GM13976 (cell line): ENCODE results near the gene CSHL1.
A peak's percentile ranks its signal among the peaks of the same experiment; 100 is the strongest.
"Not testable (repeated sequence)": the region's sequence is repeated elsewhere in the genome, so short reads cannot be mapped to it uniquely, and the experiment has no call there.

ENCODE experiments used
- DNase-seq: peaks from one replicate; pipeline ENCODE4 v3.0.0; 2012; ENCODE audit warnings: low spot score
- in situ Hi-C: fragments of 300-500 bp; cut with MboI; formaldehyde crosslinking; loops from one replicate; pipeline ENCODE4 v1.12.0; 2022; ENCODE audit warnings: low sequenced_read_pairs, mixed read lengths, inconsistent platforms; ENCODE audit not compliant: unreplicated experiment
- TF ChIP-seq, protein P1 (sequence below): IDR thresholded peaks from 2 replicates; pipeline ENCODE4 v1.5.1; 2012; ENCODE audit warnings: borderline replicate concordance, mild to moderate bottlenecking; ENCODE audit not compliant: insufficient read depth; ENCODE audit errors: extremely low read depth, missing control alignments, control extremely low read depth

The CSHL1 gene

GRCh38 chr17:63919311-63919723, 8.3 kb upstream of the CSHL1 start:
- peak; percentile 88 for DNase-seq
- TF ChIP-seq, protein P1, sequence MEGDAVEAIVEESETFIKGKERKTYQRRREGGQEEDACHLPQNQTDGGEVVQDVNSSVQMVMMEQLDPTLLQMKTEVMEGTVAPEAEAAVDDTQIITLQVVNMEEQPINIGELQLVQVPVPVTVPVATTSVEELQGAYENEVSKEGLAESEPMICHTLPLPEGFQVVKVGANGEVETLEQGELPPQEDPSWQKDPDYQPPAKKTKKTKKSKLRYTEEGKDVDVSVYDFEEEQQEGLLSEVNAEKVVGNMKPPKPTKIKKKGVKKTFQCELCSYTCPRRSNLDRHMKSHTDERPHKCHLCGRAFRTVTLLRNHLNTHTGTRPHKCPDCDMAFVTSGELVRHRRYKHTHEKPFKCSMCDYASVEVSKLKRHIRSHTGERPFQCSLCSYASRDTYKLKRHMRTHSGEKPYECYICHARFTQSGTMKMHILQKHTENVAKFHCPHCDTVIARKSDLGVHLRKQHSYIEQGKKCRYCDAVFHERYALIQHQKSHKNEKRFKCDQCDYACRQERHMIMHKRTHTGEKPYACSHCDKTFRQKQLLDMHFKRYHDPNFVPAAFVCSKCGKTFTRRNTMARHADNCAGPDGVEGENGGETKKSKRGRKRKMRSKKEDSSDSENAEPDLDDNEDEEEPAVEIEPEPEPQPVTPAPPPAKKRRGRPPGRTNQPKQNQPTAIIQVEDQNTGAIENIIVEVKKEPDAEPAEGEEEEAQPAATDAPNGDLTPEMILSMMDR = peak; percentile 90
- in situ Hi-C loops = loop anchor here (10.0 to 25.0 kb wide), 3 partner anchors 105 to 368 kb away; partner anchors contain the start of genes ERN1 and ICAM2

- in situ Hi-C loops = loop anchor here (10.0 to 25.0 kb wide), 3 partner anchors 106 to 368 kb away; partner anchors contain the start of genes ERN1 and ICAM2
- not testable (repeated sequence) for DNase-seq
Measured at GRCh38 chr17:63918789-63919305, 7.8 kb upstream of the CSHL1 start, which contains the start of gene GH1. Gene GH1, minus strand, starts transcription at chr17:63918839. Its CDS starts 63 bp downstream, at chr17:63918776.

DNA sequence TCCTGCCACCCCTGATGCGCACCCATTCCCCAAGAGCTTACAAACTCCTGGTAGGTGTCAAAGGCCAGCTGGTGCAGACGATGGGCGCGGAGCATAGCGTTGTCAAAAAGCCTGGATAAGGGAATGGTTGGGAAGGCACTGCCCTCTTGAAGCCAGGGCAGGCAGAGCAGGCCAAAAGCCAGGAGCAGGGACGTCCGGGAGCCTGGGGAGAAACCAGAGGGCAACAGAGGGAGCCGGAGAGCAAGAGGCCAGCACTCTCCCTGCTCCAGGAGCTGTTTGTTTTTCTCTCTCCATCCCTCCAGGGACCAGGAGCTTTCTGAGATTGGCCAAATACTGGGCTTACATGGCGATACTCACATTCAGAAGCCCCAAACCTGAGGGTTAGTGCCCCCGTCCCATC, 7.2 kb upstream of the CSHL1 start:
- in situ Hi-C loops = loop anchor here (10.0 to 25.0 kb wide), 3 partner anchors 106 to 369 kb away; partner anchors contain the start of genes ERN1 and ICAM2
- no peak for DNase-seq
- TF ChIP-seq, protein P1 = no peak

DNA sequence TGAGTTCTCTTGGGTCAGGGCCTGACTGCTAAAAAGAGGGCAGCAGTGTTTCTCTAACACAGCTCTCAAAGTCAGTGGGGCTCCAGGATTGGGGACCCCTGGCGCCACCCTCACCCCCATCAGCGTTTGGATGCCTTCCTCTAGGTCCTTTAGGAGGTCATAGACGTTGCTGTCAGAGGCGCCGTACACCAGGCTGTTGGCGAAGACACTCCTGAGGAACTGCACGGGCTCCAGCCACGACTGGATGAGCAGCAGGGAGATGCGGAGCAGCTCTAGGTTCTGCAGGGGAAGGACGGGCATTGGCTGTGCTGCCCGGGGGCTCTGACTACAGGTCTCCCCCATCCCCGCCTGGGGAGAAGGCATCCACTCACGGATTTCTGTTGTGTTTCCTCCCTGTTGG, 6.6 kb upstream of the CSHL1 start:
- TF ChIP-seq, protein P1 = no peak
- in situ Hi-C loops = loop anchor here (10.0 to 25.0 kb wide), 3 partner anchors 107 to 370 kb away; partner anchors contain the start of genes ERN1 and ICAM2
- no peak for DNase-seq

GRCh38 chr17:63917206-63917605, 6.1 kb upstream of the CSHL1 start:
- in situ Hi-C loops = loop anchor here (10.0 to 25.0 kb wide), 3 partner anchors 108 to 370 kb away; partner anchors contain the start of genes ERN1 and ICAM2
- not testable (repeated sequence) for DNase-seq

GRCh38 chr17:63916566-63917185, 5.6 kb upstream of the CSHL1 start:
- TF ChIP-seq, protein P1 = no peak
- in situ Hi-C loops = loop anchor here (10.0 to 25.0 kb wide), 3 partner anchors 108 to 371 kb away; partner anchors contain the start of genes ERN1 and ICAM2
- no peak for DNase-seq

DNA sequence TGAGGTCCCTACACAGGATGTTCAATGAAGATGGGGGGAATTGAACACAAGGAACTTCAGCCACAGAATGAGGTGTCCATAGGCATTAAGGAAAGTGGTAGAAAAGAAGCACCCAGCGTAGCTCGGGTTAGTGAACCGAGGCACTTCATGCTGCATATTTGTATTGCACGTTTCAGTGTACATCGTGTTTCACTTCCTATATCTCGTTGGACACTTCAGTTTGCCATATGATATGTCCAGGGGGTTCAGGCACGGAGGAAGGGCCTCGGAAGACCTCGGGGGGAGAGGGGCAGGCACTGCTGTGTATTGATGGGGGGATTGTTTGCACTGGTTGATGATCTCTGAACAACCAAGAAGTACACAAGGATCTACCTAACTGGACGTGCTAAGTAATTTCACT, 4.7 kb upstream of the CSHL1 start:
- in situ Hi-C loops = loop anchor here (10.0 to 25.0 kb wide), 3 partner anchors 109 to 372 kb away; partner anchors contain the start of genes ERN1 and ICAM2
- not testable (repeated sequence) for DNase-seq

DNA sequence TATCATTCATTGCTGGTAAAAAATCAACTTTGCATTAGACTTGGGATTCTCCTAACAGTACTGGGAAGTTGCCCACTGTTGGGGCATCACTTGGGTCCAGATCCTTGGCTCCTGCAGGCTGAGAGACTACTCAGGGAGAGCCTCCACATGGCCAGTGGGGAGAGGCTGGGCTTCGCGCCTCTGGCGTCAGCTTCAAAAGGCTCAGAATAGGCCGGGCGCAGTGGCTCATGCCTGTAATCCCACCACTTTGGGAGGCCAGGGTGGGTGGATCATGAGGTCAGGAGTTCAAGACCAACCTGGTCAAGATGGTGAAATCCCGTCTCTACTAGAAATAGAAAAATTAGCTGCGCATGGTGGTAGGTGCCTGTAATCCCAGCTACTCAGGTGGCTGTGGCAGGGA, 3.4 kb upstream of the CSHL1 start:
- in situ Hi-C loops = loop anchor here (10.0 to 25.0 kb wide), 3 partner anchors 110 to 373 kb away; partner anchors contain the start of genes ERN1 and ICAM2
- TF ChIP-seq, protein P1 = no peak
- DNase-seq = no peak
